HT-29 (cell line): Measurements from ENCODE around the gene PTAFR. TPM values are rescaled to one million over a fixed set of nuclear protein-coding genes. Genes with fewer than 3 reads are reported as not detected.

ENCODE experiments used
- DNase-seq: peaks from one replicate; pipeline ENCODE4 v3.0.0-alpha.2; 2015; ENCODE audit warnings: low spot score
- small RNA-seq: library from RNA; depleted of rRNA; stranded (forward); fragments of <200 nt; gene quantifications from one replicate; pipeline ENCODE3, GENCODE V24; 2014
- total RNA-seq: library from RNA; depleted of rRNA; stranded (reverse); fragments of >200 nt; shearing (Covaris generic); gene quantifications from 2 replicates; pipeline ENCODE4 v1.2.3, GENCODE V29; 2014; rRNA removed

PTAFR gene
- total RNA-seq, 1 experiment from 2014 or later: 0.56 TPM

DNA sequence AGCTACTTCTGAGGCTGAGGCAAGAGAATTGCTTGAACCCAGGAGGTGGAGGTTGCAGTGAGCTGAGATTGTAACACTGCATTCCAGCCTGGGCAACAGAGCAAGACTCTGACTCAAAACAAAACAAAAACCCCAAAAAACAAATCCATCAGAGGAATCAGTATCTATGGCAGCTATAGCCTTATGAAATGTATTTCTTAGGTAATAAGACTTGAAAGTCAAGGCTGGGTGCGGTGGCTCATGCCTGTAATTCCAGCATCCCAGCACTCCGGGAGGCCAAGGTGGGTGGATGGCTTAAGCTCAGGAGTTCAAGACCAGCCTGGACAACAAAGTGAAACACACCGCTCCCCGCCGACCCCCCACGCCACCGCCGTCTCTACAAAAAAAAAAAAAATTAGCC lies 56.9 kb downstream of the PTAFR start:
- no peak for DNase-seq

DNA sequence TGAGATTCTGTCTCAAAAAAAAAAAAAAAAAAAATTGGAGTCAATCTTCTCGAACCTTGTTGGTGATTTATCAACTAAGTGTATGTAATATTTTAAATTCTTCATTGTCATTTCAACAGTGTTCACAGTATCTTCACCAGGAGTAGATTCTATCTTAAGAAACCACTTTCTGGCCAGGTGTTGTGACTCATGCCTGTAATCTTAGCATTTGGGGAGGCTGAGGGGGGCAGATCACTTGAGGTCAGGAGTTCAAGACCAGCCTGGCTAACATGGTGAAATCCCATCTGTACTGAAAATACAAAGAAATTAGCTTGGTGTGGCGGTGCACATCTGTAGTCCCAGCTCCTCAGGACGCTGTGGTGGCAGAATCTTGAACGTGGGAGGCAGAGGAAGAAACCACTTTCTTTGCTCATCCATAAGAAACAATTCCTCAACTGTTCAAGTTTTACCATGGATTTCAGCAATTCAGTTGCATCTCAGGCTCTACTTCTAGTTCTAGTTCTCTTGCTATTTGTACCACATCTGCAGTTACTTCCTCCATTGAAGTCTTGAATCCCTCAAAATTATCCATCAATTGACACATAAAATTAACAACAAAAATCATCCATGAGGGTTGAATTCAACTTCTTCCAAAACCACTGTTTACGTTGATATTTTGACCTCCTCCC lies 57.7 kb downstream of the PTAFR start:
- DNase-seq: no peak

DNA sequence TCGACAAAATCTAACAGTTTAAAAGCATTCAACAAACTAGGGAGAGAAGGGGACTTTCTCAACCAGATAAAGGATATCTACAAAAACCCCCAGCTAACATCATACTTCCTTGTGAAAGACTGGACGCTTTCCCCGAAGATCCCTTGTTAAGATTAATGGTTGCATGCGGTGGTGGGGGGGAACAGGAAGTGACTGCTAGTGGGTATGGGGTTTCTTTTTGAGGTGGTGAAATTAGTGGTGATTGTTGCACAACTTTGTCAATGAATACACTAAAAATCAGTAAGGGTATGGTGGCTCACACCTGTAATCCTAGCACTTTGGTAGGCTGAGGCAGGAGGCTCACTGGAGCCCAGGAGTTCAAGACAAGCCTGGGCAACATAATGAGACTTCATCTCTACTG lies 61.2 kb downstream of the PTAFR start:
- DNase-seq: no peak

DNA sequence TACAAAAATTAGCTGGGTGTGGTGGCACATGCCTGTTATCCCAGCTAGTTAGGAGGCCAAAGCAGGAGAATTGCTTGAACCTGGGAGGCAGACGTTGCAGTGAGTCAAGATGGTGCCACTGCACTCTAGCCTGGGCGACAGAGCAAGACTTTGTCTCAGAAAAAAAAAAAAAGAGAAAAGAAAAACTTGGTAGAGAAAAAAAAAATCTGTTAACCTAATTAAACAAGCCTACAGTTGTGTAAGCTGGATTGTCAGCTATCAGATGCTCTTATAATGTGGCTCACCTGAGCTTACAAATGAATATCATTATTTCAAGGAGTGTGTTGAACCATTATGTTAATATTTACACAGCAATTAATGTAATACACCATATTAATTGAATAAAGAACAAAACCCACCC lies 61.6 kb downstream of the PTAFR start:
- no peak for DNase-seq

DNA sequence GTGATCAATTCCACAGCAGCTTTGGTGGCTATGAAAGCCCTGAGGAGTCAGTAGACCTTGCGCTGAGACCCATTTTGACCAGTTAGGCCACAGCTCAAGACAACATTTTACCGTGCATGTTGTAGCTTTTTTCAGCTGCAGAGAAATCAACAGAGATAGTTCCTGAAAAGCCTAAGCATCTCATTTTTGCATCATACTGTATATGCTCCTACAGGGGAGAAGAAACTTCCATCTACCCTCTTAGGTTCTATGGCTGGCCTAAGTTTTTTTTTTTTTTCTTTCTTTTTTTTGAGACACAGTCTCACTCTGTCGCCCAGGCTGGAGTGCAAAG lies 63.3 kb downstream of the PTAFR start:
- no peak for DNase-seq

DNA sequence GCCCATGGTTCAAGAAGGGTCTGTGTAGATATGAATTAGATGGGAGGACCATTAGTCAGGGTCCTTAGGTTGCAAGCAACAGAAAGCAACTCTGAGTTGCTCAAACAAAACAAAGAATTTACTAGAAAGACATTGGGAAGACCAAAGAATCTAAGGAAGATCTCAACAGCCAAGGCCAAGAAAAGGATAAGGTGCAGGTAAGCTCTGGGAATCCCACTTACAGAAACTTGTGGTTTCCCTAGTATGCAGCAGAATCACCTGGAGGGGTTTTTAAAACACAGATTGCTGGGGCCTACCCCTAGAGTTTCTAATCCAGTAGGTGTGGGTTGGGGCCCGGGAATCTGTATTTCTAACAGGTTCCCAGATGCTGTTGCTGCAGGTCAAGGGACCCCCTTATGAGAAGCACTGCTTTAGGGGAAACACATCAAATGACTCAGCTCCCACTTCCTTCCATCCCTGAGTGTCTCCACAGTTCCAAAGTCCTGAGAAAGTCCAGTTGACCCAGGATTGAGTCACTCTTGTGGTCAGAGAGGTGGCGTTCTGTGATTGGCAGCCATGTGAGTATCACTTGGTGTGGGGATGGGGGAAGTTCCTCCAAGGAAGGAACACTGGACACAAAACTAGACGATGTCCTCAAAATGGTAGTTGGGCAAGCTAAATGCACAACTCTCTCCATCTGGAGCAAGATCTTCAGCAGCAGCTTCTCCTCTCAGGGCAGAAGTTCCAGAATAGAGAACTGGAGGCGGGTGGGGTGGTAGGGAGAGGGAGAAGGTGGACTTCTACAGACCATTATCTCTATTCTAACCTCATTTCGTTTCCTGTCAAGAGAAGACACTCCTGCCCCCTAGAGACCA lies 63.9 kb downstream of the PTAFR start:
- DNase-seq: peak; percentile 47

DNA sequence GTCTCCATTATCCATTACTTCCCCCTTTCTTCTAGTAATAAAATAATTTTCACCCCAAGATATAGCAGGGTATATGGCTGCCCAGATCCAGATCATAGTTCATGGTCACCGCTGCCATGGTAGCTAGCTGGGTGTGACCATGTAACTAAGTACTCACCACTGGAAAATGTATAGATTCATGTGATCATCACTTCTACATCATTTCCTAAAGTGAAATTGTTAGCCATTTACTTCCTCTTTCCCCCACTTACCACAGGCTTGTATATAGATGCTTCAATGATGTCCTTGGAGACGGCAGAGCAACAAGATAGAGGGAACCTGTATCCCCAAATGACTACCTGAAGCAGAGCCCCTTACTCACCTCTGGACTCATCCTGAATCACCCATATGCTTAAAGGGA lies 65.3 kb downstream of the PTAFR start:
- DNase-seq: no peak

DNA sequence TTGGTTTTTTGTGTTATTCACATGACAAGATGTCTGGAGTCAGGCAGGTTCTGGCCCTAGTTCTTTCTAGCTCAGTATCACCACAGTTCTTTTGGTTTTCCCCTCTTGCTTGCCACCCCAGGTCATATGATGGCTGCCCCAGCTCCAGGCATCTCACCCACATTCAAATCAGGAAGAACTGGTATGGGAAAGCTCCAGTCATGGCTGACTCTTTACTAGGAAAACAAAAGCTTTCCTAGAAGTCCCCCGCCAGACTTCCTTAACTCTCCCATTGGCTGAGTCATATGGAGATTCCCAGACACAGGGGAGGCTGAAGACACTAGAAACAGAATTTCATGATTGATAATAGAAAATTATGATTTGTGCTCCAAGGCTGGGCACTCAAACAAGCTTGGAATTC lies 65.9 kb downstream of the PTAFR start:
- DNase-seq: no peak

DNA sequence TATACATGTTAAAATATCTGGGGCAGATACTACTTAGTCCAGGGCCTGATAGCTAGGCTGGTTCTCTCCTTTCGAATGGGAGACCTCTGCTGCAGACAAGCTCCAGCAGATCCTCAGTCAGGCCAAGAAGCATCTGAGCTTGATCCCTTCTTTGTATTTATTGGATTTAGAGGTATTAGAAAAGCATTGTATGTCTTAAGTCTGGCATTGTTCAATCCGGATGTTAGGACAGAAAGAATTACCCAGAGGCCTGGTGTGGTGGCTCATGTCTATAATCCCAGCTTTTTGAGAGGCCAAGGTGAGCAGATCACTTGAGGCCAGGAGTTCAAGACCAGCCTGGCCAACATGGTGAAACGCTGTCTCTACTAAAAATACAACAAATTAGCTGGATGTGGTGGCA lies 66.9 kb downstream of the PTAFR start:
- DNase-seq: no peak

DNA sequence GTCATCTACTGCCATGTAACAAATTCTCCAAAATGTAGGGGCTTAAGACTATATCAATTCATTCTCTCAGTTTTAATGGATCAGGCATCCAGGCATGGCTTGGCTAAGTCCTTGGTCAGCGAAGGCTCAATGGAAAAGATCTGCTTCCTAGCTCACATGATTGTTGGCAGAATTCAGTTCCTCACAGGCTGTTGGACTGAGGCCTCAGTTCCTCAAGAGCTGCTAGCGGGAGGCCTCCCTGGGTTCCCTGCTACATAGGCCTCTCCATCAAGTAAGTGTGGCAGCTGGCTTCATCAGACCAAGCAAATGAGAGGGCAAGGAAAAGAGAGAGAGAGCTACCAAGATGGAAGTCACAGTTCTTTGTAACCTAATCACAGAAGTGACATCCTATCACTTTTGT lies 68.5 kb downstream of the PTAFR start:
- DNase-seq: no peak

DNA sequence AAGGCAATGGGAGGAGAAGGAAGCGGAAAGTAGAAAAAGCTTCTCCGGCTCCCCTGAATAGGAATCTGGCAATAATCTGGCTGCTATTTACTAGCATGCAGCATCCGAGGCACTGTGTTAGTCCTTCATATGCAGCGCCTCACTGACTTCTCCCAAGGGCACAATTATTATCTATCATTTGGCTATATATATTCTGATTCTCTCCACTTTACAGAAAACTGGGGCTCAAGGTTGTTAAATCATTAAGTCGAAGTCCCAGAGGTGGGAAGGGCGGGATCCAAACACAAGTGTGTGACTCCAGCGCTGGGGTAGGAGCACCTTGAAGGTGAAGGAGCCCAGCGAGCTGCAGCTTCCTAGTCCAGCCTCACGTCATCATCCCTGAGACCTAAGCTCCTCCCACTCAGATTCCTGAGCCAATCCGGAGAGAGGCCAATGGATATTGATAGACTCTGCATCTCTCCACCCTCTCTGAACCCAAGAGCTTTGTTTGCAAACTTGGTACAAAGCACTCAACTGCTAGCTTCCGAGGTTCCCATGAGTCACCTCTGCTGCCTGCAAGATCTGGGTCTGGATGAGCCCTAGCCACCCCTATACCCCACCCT lies 71.5 kb downstream of the PTAFR start:
- peak; percentile 92 for DNase-seq

DNA sequence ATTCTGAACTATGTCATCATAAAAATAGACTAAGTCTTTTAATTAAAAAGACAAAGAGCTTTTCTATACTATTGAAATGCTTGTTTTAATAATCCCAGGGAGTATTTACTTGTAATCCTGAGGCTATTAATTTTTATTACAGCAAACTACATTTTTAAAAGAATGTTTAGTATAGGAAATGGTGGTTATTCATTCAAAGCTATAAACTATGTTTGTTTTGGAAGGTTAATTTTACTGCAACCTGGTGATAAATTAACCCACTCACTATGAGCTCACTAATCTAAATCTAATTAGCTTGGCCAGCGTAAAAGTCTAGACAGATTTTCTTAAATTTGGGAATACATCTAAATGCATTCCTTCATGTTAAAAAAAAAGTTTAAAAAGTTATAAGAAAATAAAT lies 74.3 kb downstream of the PTAFR start:
- no peak for DNase-seq

DNA sequence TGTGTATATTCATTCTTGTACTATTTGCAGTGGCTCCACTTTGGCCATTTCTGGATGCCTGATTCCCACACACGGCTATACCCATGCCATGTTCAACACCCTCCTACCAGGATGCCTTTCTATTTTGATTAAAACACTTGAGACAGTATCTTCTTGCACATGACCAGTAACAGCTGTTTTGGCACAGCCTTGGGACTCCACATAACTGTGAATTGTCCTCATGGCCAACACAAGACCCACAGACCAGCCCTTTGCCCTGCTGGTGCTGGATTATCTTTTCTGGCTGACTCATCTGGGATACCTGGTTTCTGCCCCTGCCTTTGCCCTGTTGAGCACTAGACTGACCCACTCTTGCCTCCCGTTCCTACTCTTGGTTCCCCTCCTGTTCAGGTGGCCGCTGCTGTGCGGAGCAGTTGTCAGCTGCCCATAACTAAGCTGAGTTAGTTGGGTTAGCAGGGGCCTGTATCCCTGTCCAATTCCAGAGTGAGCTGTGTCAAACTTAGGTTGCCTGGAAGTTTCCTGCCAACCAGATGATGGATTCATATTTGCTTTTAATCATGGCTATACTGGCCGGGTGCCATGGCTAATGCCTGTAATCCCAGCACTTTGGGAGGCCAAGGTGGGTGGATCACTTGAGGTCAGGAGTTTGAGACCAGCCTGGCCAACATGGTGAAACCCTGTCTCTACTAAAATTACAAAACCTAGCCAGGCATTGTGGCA lies 77.3 kb downstream of the PTAFR start:
- no peak for DNase-seq

Small RNA genes lying within 50 kb of the gene (small RNA-seq; reads per million reads assigned to genes)
- gene RNU6-176P: not detected

Other genes with a start within 250 kb of the PTAFR start
- gene SMPDL3B, start 241.7 kb downstream of the PTAFR start, total RNA-seq: 16.2 and 18.2 TPM in 2 replicates
- gene XKR8, start 216.7 kb downstream of the PTAFR start, total RNA-seq: 3.1 and 3.3 TPM in 2 replicates
- 4.4 and 6.7 TPM in 2 replicates for gene EYA3, start 88.1 kb downstream of the PTAFR start, total RNA-seq
- 29.3 and 31.7 TPM in 2 replicates for gene DNAJC8, start 56.3 kb upstream of the PTAFR start, total RNA-seq
- gene ATP5IF1, start 59.4 kb upstream of the PTAFR start, total RNA-seq: 542 and 583 TPM in 2 replicates
- gene SESN2, start 82.8 kb upstream of the PTAFR start, total RNA-seq: 15.1 and 19.3 TPM in 2 replicates
- 9.6 TPM in 2 replicates for gene MED18, start 152.3 kb upstream of the PTAFR start, total RNA-seq
- gene PHACTR4, start 193.1 kb upstream of the PTAFR start, total RNA-seq: 7.5 and 8.0 TPM in 2 replicates